Activated T-cell treated with anti-CD3 and anti-CD28 coated beads, Interleukin-2, amount 50 U/mL, for 1 hour (primary cell): ENCODE measurements around the gene SIRT6.
"Not testable (repeated sequence)": the region's sequence is repeated elsewhere in the genome, so short reads cannot be mapped to it uniquely, and the experiment has no call there.

ENCODE experiments used
- DNase-seq: peaks from one replicate; pipeline ENCODE4 v3.0.0-alpha.2; 2020

The SIRT6 gene

DNA sequence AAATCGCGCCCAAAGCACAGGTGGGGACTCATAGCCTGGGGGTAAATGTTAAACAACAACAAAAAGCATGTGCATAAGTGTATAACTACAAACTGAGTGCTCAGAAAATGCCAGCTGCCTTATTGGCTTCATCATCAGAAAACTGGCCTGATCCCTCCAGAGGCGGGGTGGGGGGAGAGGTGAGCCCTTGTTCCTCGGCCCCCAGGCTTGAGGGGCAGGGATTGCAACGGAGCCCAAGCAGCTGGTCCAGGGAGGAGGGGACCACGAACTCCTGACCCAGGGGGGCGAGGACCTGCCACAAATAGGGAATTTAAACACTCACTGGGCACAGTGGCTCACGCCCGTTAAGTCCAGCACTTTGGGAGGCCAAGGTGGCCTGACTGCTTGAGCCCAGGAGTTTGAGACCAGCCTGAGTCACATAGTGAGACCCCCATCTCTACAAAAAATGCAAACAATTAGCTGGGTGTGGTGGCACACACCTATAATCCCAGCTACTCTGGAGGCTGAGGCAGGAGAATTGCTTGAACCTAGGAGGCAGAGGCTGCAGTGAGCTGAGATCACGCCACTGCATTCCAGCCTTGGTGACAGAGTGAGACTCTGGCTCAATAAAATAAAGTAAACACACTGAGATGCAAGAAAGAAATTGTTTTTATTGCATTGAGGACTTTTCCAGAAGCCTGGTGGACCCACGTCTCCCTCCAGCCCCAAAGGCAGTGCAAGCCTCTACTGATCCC, 8.7 kb downstream of the SIRT6 start:
- DNase-seq = no peak

DNA sequence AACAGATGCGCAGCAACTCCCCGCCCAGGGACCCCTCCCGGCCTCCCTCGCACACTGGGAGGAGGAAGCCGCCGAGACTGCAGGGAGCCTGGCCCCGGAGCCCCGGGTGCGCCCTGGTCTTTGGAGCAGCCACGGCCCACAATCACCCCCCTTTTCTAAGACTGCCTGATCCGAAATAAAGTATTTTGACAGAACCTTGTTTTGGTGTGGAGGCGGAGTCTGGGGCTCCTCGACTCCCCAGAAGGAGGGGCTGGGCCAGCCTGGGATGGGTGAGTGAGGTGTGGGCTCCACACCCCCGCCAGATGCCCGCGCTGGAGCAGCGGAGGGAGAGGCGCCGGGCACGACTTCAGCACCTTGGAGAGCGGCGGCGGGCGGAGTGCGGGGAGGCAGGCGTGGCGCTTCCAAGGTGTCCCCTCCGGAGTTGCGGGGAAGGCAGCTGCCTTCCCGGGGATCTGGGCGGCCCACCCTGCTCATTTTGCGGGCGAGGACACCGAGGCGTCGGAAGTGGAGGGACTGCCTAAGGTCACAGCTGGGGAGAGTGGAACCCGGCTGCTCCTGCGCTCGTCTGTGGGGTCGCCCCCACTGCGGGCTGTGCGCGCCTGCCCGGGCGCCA, 9.4 kb downstream of the SIRT6 start:
- peak; percentile 75 for DNase-seq

DNA sequence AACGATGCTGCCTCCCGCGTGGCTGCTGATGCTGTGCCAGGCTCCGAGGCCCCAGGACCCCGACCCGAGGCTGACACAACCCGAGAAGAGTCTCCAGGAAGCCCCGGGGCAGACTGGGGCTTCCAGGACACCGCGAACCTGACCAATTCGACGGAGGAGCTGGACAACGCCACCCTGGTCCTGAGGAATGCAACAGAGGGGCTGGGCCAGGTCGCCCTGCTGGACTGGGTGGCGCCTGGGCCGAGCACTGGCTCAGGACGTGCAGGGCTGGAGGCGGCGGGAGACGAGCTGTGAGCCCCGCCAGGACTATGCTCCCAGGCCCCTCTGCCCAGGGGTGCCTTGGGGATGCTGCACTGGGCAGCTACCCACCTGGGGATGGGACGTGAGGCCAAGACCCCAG, 10.7 kb downstream of the SIRT6 start:
- DNase-seq = no peak

GRCh38 chr19:4164262-4164661, 18.1 kb downstream of the SIRT6 start:
- DNase-seq = no peak

DNA sequence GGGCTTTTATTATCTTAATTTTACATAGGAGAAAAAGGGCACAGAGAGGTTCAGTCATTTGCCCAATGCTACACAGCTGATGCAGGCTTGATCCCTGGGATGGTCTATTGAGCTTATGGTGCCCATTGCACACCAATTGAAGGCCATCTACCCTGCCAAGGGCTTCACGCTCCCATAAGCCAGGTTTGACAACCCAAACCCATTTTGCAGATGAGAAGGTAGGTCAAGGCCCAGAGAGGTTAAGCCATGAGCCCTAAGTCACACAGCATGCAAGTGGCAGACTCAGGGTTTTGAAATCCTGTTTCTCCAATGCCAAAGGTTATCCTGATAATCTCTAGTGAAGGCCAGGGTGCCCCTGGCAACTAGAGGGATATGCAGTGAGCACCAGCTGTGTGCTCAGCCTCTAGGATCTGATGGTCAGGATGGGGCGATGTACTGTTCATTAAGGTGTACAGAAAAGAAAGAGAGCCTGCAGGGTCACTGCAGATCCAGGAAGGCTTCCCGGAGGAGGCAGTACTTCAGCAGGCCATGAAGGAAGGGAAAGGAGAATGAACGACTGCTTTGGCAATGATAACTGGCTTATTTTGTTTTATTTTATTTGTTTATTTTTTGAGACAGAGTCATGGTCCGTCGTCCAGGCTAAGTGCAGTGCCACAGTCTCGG, 20.8 kb downstream of the SIRT6 start:
- no peak for DNase-seq

- DNase-seq = not testable (repeated sequence)
Measured at GRCh38 chr19:4157971-4158370, 24.4 kb downstream of the SIRT6 start.

GRCh38 chr19:4157164-4157563, 25.2 kb downstream of the SIRT6 start:
- DNase-seq = no peak

GRCh38 chr19:4154571-4155312, 27.6 kb downstream of the SIRT6 start:
- no peak for DNase-seq

GRCh38 chr19:4152241-4152998, 29.9 kb downstream of the SIRT6 start:
- no peak for DNase-seq

- no peak for DNase-seq
Measured at GRCh38 chr19:4151623-4152022, 30.7 kb downstream of the SIRT6 start.

- DNase-seq = no peak
Measured at GRCh38 chr19:4149518-4150288, 32.7 kb downstream of the SIRT6 start.

GRCh38 chr19:4144666-4145249, 37.6 kb downstream of the SIRT6 start:
- no peak for DNase-seq

- DNase-seq = not testable (repeated sequence)
Measured at GRCh38 chr19:4142916-4143315, 39.4 kb downstream of the SIRT6 start.

- no peak for DNase-seq
Measured at GRCh38 chr19:4140237-4140711, 42.1 kb downstream of the SIRT6 start.

DNA sequence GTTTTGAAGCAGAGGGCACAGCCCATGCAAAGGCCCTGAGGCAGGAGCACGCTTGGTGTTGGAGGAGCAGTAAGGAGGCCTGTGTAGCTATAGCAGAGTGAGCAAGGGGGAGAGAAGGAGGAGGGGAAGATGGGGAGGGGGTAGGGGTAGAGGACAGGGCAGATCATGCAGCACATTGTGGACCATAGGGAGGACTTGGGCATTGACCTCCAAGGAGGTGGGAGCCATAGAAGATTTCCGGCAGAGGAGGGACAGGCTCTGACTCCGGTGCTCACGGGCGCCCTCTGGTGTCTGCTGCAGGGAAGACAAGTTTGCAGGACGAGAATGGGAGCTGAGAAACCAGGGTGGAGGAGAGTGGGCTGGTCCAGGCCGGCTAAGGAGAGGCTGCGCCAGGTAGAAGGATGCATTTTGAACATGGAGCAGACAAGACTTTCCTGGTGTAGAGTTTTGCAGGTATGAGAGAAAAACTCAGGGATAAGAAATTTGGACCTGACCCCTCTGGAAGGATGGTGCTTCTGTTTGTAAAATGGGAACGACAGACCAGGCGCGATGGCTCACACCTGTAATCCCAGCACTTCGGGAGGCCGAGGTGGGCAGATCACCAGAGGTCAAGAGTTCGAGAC, 42.6 kb downstream of the SIRT6 start:
- DNase-seq = peak; percentile 90

DNA sequence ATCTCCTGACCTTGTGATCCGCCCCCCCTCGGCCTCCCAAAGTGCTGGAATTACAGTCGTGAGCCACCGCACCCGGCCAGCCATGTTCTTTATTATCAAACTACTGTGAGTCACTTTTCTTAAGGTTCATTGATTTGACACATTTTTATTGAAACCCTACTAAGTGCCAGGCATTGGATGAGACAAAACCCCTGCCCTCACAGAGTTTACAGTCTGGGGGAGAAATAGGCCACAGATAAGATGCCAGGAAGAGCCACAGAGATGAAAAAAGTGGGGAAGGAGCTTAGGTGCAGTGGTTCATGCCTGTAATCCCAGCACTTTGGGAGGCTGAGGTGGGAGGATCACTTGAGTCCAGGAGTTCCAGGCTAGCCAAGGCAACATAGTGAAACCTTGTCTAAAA, 43.9 kb downstream of the SIRT6 start:
- DNase-seq = no peak

DNA sequence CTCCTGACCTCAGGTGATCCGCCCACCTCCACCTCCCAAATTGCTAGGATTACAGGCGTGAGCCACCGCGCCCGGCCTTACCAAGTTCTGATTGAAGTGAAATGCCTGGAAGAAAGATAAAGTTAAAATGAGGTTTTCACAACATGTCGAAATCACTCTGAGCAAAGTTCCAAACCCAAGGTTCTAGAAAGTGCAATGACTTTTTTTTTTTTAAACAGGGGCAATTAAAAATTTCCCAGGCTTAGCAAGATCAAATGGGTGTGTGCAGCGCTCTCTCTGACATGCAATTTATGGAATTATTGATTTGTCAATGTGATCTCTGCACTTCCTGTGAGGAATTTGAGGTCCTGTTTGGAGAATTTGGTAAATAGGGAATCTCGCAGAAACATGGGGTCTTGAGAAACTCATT, 45.7 kb downstream of the SIRT6 start:
- DNase-seq = no peak

GRCh38 chr19:4135386-4135785, 47.0 kb downstream of the SIRT6 start:
- DNase-seq = not testable (repeated sequence)

GRCh38 chr19:4134351-4134750, 48.0 kb downstream of the SIRT6 start:
- DNase-seq = no peak

DNA sequence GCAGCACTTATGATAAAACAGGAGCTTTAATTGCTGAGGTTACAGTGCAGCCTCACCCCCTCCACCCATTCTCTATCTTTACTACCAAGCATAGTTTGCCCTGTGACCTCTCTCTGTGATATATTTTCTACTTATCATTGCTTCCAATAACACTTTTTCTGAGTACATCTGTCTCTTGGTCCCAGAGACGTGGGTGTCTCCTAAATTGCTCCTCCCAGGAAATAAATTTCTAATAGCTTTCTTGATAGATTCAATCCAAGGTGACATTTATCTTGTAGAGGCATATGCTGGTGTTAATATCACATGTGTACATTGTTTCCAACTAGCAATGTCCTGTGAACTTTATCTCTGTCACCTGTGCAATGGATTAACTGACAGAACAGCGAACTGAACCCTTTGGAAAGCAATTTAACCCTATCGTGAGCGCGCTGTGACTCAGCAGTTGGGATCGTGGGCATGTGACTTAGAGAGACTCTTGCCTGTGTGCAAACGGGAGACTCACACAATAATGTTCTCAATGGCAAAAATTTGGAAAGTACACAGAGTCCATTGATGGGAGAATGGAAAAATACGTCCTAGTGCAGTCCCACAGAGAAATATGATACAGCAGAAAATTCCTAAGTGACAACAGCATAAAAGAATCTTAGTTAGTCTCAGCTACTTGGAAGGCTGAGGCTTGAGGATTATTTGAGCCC, 51.5 kb downstream of the SIRT6 start:
- no peak for DNase-seq
